Renal cortex interstitium (tissue), 11 donors: ENCODE results near the gene DCC. TPM values are rescaled to one million over a fixed set of nuclear protein-coding genes. Genes with fewer than 3 reads are reported as not detected.
A peak's percentile ranks its signal among the peaks of the same experiment; 100 is the strongest.
"Not testable (repeated sequence)": the region's sequence is repeated elsewhere in the genome, so short reads cannot be mapped to it uniquely, and the experiment has no call there.

Source experiments
- DNase-seq, 11 donors: peaks; one replicate each; pipeline ENCODE4 v3.0.0-alpha.2; 2013; ENCODE audit warnings: low read depth in 9 of 11, low spot score in 4 of 11; ENCODE audit errors: extremely low read depth in 1 of 11
- polyA plus RNA-seq, 3 donors: library from polyadenylated mRNA; unstranded; fragments of 120-200 nt; gene quantifications; one replicate each; pipeline ENCODE4 v1.2.1, GENCODE V29; 2013; ENCODE audit not compliant: insufficient read length in 3 of 3

Gene DCC
- polyA plus RNA-seq, 3 donors = 7.4 to 8.2 (median 7.4) TPM

DNA sequence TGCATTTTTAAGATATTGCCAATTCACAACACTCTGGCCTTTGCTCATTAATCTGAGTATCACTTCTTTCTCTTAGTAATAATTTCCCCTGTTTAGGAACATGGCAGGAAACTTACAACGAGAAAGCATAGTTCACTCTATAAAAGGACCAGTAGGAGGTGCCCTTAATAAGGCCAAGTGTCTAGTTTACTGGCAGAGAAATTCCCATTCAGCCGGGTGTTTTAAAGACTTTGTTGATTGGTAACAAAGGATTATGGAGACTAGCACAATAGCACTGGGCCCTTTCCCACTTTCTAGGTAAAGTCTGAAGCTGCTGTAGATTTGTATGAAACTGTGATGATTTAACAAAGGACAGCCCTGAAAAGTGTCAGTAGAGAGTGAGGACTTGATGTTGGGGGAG is 3.1 kb downstream of the DCC start:
- DNase-seq = no peak

GRCh38 chr18:52343731-52344340 is 3.8 kb downstream of the DCC start:
- DNase-seq = peak in 1 of 11 donors; percentile 40

DNA sequence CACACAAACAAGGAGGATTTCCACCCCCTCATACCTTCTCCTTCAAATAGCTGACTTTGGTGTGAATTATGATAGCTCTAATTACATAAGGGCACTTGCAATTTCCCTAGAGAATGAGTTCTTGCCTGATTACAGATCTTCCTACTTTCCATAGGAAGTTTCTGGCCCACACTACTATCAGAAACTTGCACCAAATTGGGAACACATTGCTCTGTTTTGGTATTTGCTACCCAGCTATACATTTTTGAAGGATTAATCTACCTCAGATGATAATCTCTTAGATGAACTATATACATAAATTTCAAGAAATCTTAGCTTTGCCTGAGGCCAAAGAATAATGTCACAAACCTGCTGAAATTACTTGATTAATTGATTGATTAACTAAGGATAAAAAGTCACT is 4.9 kb downstream of the DCC start:
- no peak for DNase-seq

DNA sequence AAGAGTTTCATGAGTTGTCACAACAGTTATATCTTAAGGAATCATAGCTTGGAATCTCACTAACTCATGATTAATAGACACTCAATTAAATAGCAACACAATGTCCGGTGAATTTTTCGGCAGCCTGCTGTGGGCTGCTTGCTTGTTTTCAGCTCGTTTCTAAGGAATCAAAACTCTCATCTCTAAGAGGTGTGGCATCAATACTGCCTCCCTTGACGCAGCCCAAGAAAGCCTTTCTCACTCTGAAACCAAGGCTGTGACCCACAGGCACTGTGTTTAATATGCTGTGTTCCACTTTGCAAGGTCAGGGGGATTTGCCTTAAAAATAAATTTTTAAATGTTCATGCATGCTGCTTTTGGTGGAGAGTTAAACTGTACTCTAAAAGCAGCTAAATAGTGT is 5.4 kb downstream of the DCC start:
- DNase-seq = no peak

- DNase-seq = no peak
These were observed 8.2 kb downstream of the DCC start for GRCh38 chr18:52348209-52348608.

GRCh38 chr18:52349498-52349897 is 9.5 kb downstream of the DCC start:
- no peak for DNase-seq

- DNase-seq = no peak
These were observed 12.9 kb downstream of the DCC start for GRCh38 chr18:52352920-52353319.

- no peak for DNase-seq
These were observed 13.6 kb downstream of the DCC start for GRCh38 chr18:52353589-52353988.

GRCh38 chr18:52363861-52364260 is 23.9 kb downstream of the DCC start:
- no peak for DNase-seq

DNA sequence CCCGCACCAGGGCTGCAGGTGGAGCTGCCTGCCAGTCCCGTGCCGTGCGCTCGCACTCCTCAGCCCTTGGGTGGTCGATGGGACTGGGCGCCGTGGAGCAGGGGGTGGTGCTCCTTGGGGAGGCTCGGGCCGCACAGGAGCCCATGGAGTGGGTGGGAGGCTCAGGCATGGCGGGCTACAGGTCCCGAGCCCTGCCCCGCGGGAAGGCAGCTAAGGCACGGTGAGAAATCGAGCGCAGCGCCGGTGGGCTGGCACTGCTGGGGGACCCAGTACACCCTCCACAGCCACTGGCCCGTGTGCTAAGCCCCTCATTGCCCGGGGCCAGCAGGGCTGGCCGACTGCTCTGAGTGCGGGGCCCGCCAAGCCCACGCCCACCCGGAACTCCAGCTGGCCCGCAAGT is 26.9 kb downstream of the DCC start:
- not testable (repeated sequence) for DNase-seq

DNA sequence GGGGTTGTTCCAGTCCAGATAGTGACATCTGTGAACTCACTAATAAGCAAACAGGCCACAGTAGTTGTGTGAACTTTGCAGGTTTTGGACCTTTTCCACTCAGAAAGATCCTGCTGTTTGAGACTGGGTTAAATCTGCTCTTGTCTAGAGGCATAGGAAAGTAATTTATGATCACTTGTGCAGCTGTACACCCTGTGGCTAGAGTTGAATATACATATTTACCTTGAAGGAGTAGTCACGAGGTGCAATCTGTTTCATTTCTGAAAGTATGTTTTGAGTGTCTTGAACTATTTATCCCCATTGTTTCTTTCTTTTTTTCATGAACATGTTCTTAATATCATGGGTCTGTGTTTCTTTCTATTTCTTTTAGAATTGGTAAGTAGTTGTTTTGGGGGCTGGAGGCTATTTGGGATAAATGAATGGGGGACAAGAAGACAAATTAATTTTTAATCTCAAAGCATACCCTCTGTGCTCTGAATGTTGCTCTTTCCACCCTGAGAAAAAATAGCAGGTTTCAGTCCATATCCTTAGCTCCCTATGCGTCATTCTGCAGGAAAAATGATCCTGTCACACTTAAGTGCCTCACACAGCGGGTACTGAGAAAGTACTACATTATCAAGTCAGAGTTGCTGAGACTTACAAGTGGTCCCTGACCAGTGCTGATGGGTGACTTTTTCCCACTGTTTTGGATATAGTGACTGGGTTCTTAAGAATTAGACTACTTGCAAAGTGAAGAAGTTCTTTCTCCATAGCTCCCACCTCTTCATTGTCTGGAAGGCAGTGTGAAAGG is 28.2 kb downstream of the DCC start:
- DNase-seq = no peak

GRCh38 chr18:52370841-52371240 is 30.8 kb downstream of the DCC start:
- no peak for DNase-seq

DNA sequence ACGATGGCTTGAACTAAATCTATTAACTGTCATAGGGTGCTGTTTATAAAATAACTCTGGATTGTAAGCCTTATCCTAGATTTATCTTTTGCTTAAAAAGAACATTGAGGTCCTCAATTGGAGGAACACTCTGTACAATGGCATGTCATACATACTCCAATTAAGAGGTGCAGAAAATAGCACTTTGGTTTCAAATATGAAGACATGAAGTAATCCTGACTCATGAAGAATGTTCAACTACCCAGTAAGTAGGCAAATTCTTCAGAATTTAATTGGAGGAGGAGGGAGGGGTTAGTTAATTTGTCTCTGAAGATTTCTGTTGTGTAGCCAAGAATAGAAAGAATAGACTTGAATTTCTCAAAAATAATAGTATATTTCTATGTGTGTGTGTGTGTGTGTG is 36.1 kb downstream of the DCC start:
- no peak for DNase-seq

GRCh38 chr18:52377094-52377493 is 37.1 kb downstream of the DCC start:
- DNase-seq = no peak

DNA sequence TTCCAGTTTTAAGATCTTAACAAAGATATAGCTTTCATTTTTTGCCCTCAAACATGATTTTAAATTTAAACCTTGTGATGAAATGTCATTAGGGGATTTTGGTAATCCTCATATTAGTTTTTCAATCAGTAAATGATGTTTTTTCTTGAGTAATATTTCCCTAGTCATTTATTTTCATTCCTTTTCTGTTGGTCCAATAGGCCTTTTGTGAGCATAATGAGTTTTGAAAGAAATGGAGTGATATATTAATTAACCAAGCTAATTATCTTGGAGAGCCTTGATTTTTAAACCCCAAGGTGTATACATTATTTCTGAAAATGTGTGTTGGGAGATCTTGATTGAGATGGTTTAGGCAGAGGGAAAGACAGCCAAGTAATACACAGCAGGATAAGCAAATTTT is 46.3 kb downstream of the DCC start:
- no peak for DNase-seq

- DNase-seq = no peak
These were observed 47.2 kb downstream of the DCC start for GRCh38 chr18:52387175-52387574.

DNA sequence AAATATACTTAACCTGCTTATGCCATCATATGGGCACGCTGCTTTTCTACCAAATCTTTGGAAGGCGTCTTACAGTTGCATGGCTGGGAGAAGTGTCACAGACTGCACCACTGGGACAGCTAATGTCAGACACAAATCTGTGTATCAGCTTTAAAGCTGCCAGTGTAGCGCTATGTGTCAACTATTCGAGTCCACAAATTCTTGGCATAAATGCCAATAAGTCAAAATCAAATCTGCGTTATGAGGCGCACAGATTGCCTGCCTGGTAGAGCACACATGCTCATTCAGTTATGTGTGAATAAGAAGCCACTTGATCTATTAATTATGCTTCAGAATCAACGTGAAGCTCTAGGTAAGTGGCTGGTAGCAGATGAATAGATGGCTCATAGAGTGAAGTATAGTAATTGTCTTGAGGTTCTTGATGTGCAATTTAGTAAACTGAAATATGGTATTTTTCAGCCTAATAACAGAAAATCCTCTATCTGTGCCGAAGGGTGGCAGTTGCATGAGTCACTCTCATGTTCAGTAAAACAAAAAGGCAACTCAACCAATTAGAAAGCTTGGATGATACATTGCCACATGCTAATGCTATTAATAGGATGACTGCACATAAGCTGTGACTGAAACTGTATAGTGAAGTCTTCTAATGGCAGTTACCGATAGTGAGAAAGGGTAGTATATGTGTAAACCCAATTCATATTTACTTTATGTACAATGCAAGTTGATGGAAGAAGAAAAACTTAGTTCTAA is 52.0 kb downstream of the DCC start:
- no peak for DNase-seq

- DNase-seq = no peak
These were observed 54.6 kb downstream of the DCC start for GRCh38 chr18:52394602-52395001.

- DNase-seq = no peak
These were observed 55.3 kb downstream of the DCC start for GRCh38 chr18:52395146-52395852.

DNA sequence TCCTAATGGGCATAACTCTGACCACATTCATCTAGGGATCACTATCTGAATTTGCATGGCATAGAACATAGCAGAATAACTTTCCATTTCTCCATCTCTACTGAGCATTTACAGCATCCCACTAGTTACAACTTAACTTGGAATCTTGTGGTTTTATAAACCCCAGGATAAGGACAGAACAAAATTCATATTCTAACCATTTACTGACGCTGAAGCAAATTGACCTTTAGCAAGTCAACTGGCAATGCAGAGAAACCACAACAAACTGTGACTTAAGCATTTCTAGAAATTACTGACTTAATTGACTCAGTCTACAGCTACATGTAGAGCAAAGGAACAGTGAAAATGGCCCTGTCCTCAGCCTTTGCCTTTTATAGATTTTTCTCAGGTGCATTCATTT is 61.2 kb downstream of the DCC start:
- no peak for DNase-seq
